ENCODE results near the gene TCEAL1.
A peak's percentile ranks its signal among the peaks of the same experiment; 100 is the strongest.

The TCEAL1 gene, protein sequence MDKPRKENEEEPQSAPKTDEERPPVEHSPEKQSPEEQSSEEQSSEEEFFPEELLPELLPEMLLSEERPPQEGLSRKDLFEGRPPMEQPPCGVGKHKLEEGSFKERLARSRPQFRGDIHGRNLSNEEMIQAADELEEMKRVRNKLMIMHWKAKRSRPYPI

DNA sequence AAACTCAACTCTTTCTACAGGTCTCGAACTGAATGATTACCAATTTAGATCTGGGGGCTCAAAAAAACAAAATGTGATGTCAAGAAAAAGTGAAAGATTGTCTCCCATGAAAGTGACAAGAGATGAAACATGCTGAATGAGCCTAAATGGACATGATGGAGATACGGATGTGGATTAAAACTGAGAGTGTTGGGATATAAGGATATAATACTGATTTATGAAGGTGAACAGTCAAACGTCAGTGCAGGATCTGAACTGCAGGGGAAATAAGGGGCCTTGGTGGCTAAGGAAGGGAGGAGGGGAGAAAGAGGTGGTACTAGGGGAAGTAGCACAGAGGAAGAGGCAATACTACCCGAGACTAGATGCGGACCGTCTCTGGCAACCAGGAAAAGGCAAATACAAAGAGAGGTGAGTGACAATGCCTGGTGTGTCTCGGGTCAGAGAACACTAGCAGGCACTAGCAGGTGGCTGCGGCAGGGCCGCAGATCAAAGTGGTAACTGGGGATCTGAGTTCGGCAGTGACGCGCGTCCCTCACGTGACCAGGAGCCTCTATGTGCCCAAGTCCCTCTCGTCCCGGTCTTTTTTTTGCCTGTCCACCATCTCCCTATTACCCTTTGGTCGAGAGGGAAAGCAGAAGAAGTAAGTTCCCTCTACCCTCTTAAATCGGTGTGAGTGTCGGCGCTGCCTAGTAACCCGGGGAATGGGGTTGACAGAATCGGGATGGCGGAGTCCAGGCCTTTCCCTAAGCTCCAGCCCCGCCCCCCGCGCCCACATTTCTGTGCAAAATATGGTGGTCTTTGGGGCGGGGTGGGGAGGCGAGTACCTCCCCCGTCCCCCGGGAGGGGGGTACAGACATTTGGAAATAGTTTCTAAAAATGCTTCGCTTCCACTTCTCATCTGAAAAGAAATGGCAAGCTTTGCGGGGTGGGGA, at the start of gene TCEAL1:
Gene TCEAL1 (plus strand): TSS at position 590 of the 932 bp plus-strand sequence. CDS start 942 bp downstream, outside the sequence.
- Histone ChIP-seq H3K27me3 (ENCODE audit: low read depth, low read length) (no peaks in the 10 kb centered on the region), H3K36me3 (replicated peaks; ENCODE audit: low read depth, low read length) (no peaks in the 10 kb centered on the region), H3K4me1 (ENCODE audit: low read length) (peaks cover 3% of the 10 kb centered on the region; the same call in 1 of the 2 replicates), H3K4me3 (ENCODE audit: low read length) (peak within 1 kb of the TSS; percentile 98), H3K79me2 (ENCODE audit: low read length) (no peaks in the 10 kb centered on the region), H3K9ac (ENCODE audit: low read length) (peak within 1 kb of the TSS; percentile 87), H3K9me3 (ENCODE audit: insufficient read depth, low read length) (no peaks in the 10 kb centered on the region), H3K27ac (ENCODE audit: low read length) (peak within 1 kb of the TSS; percentile 27), H3K4me2 (ENCODE audit: low read length) (peak within 1 kb of the TSS; percentile 90), H2AFZ (ENCODE audit: low read depth, low read length) (peak within 1 kb of the TSS; percentile 96), H4K20me1 (ENCODE audit: insufficient read depth, low read length) (no peaks in the 10 kb centered on the region)
- no peak for TF ChIP-seq EZH2phosphoT487 (IDR thresholded peaks at IDR 0.05; ENCODE audit: low read depth)
- TF ChIP-seq, protein P1, sequence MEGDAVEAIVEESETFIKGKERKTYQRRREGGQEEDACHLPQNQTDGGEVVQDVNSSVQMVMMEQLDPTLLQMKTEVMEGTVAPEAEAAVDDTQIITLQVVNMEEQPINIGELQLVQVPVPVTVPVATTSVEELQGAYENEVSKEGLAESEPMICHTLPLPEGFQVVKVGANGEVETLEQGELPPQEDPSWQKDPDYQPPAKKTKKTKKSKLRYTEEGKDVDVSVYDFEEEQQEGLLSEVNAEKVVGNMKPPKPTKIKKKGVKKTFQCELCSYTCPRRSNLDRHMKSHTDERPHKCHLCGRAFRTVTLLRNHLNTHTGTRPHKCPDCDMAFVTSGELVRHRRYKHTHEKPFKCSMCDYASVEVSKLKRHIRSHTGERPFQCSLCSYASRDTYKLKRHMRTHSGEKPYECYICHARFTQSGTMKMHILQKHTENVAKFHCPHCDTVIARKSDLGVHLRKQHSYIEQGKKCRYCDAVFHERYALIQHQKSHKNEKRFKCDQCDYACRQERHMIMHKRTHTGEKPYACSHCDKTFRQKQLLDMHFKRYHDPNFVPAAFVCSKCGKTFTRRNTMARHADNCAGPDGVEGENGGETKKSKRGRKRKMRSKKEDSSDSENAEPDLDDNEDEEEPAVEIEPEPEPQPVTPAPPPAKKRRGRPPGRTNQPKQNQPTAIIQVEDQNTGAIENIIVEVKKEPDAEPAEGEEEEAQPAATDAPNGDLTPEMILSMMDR (IDR thresholded peaks at IDR 0.05; ENCODE audit: low read depth, low read length), result no peak

DNA sequence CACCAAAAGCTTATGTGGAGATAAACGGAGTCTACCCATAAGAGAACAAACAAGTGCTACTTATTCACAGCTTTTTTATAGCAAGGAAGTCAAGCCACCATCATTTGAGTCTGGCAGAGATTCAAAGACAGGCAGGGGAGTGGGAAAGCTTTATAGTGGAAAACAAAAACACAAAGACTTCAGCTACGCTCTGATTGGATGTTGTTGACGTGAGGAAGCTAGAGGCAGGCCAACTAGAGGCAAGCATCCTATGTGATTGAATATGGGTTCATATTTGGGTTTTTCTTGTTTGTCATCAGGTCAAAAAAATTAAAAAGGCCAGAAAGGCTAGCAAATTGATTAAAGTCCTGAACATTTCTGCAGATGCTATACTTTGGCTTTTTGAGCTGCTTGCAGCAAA, 44.2 kb upstream of the TCEAL1 start:
- H3K9ac ChIP-seq (ENCODE audit: low read length), result peak overlapping the region; percentile 73; the same call in 1 of the 2 replicates
- no peaks in the 10 kb centered on the region for H3K27me3 ChIP-seq (ENCODE audit: low read depth, low read length)
- TF ChIP-seq, protein P1 (IDR thresholded peaks at IDR 0.05; ENCODE audit: low read depth, low read length), result no peak
- no peak for TF ChIP-seq EZH2phosphoT487 (IDR thresholded peaks at IDR 0.05; ENCODE audit: low read depth)
- no peak overlapping the region for H3K27ac ChIP-seq (ENCODE audit: low read length)
- H3K79me2 ChIP-seq (ENCODE audit: low read length), result 0 out of 2 replicates have a peak, but pooled peaks cover 2% of the 10 kb centered on the region
- peaks cover 3% of the 10 kb centered on the region; the same call in 1 of the 2 replicates for H3K4me1 ChIP-seq (ENCODE audit: low read length)
- H3K4me3 ChIP-seq (ENCODE audit: low read length), result peak overlapping the region; percentile 98
- no peaks in the 10 kb centered on the region for H3K9me3 ChIP-seq (ENCODE audit: insufficient read depth, low read length)
- H3K36me3 ChIP-seq (replicated peaks; ENCODE audit: low read depth, low read length), result no peaks in the 10 kb centered on the region
- H4K20me1 ChIP-seq (ENCODE audit: insufficient read depth, low read length), result no peaks in the 10 kb centered on the region
- H3K4me2 ChIP-seq (ENCODE audit: low read length), result peak overlapping the region; percentile 83
- peak overlapping the region; percentile 100 for H2AFZ ChIP-seq (ENCODE audit: low read depth, low read length)

DNA sequence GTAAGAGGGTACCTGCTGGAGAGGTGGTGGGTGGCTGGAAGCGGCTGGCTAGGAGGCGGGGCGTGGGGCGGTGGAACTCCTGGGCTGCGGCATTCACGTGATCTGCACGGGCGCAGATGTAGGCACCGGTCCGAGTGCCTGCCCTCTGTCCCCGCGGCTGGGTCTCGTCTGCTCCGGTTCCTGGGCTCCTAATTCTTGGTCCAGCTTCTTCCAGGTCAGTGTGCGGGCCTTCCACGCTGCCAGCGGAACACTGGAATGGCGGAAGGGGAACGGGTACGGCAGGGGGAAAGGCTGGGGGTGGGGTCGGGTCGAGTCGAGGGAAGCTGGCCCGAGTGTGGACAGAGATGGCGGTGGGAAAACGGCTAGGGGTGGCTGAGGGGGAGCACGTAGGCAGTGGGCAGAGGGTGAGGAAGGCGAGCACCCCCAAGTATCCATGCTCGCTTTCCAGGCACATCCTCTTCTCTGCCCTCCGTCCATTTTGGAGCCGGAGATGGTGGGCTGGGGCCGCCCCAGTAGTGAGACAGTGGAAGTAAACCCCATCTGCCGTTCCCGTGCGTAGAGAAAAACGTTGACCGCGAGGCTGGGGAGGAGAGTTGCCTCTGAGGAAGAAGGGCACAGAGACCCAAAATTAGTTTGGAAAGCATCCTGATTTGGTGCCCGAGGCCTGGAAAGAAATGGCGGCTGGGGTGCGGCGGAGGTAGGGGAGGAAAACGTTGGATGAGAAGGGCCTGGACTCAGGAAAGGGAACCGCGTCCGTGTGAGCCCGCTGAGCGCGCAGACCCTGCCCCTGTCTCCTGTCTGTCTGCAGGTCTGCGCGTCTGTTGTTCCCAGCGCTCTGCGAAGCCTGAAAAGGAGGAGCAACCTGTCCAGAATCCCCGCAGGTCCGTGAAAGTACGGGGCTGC, 43.1 kb upstream of the TCEAL1 start, which contains the start of gene TCEAL4:
Gene TCEAL4 (plus strand): TSS at position 105 of the 903 bp plus-strand sequence. CDS start 1,161 bp downstream, outside the sequence.
- H3K4me2 ChIP-seq (ENCODE audit: low read length), result peak within 1 kb of the TSS; percentile 83
- 0 out of 2 replicates have a peak, but pooled peaks cover 2% of the 10 kb centered on the region for H3K79me2 ChIP-seq (ENCODE audit: low read length)
- H4K20me1 ChIP-seq (ENCODE audit: insufficient read depth, low read length), result no peaks in the 10 kb centered on the region
- peak within 1 kb of the TSS; percentile 73 for H3K9ac ChIP-seq (ENCODE audit: low read length)
- TF ChIP-seq, protein P1 (IDR thresholded peaks at IDR 0.05; ENCODE audit: low read depth, low read length), result no peak
- no peak for TF ChIP-seq EZH2phosphoT487 (IDR thresholded peaks at IDR 0.05; ENCODE audit: low read depth)
- H3K27ac ChIP-seq (ENCODE audit: low read length), result no peak within 1 kb of the TSS
- no peaks in the 10 kb centered on the region for H3K9me3 ChIP-seq (ENCODE audit: insufficient read depth, low read length)
- H3K27me3 ChIP-seq (ENCODE audit: low read depth, low read length), result no peaks in the 10 kb centered on the region
- peaks cover 3% of the 10 kb centered on the region; the same call in 1 of the 2 replicates for H3K4me1 ChIP-seq (ENCODE audit: low read length)
- H2AFZ ChIP-seq (ENCODE audit: low read depth, low read length), result peak within 1 kb of the TSS; percentile 100
- no peaks in the 10 kb centered on the region for H3K36me3 ChIP-seq (replicated peaks; ENCODE audit: low read depth, low read length)
- peak within 1 kb of the TSS; percentile 98 for H3K4me3 ChIP-seq (ENCODE audit: low read length)

Measured in OCI-LY3 (cell line).